Mesenchymal stem cell (in vitro differentiated cells and primary cell): Measurements from ENCODE around the gene NCS1.
A peak's percentile ranks its signal among the peaks of the same experiment; 100 is the strongest.

Experiments used
- DNase-seq: peaks from one replicate; pipeline ENCODE4 v3.0.0-alpha.2; 2013
- H2AFZ ChIP-seq: one replicate; pipeline ENCODE4 v1.6.1; 2013; ENCODE audit warnings: low read depth, mild to moderate bottlenecking, control low read depth, inconsistent platforms, low read length, moderate library complexity
- H2AK5ac ChIP-seq: 2 replicates; pipeline ENCODE4 v1.6.1; 2013; ENCODE audit warnings: low read length, moderate library complexity, mild to moderate bottlenecking, inconsistent platforms; ENCODE audit not compliant: severe bottlenecking
- H2BK120ac ChIP-seq: one replicate; pipeline ENCODE4 v1.6.1; 2013; ENCODE audit warnings: low read depth, mild to moderate bottlenecking, inconsistent platforms, low read length, moderate library complexity
- H2BK12ac ChIP-seq, 2 experiments: one replicate each; pipeline ENCODE4 v1.6.1; 2013; ENCODE audit warnings: inconsistent platforms in 2 of 2, low read length in 2 of 2, mild to moderate bottlenecking in 2 of 2, moderate library complexity in 2 of 2, control low read depth in 1 of 2
- H2BK15ac ChIP-seq: one replicate; pipeline ENCODE4 v1.6.1; 2013; ENCODE audit warnings: mild to moderate bottlenecking, low read depth, inconsistent platforms; ENCODE audit not compliant: poor library complexity, severe bottlenecking
- H2BK5ac ChIP-seq: 2 replicates; pipeline ENCODE4 v1.6.1; 2013; ENCODE audit warnings: low read depth, mild to moderate bottlenecking, low read length, control low read depth, inconsistent platforms; ENCODE audit not compliant: poor library complexity, severe bottlenecking
- H3K14ac ChIP-seq, 2 experiments: one replicate each; pipeline ENCODE4 v1.6.1; 2013; ENCODE audit warnings: inconsistent platforms in 2 of 2, low read length in 2 of 2, control low read depth in 1 of 2, mild to moderate bottlenecking in 1 of 2, moderate library complexity in 1 of 2
- H3K18ac ChIP-seq, 2 experiments: one replicate each; pipeline ENCODE4 v1.6.1; 2013; ENCODE audit warnings: inconsistent platforms in 2 of 2, low read length in 2 of 2, control low read depth in 1 of 2, low read depth in 1 of 2, mild to moderate bottlenecking in 1 of 2
- H3K23ac ChIP-seq, 2 experiments: one replicate each; pipeline ENCODE4 v1.6.1; 2013; ENCODE audit warnings: inconsistent platforms in 2 of 2, low read length in 2 of 2, mild to moderate bottlenecking in 2 of 2, moderate library complexity in 2 of 2, control low read depth in 1 of 2
- H3K27ac ChIP-seq: 2 replicates; pipeline ENCODE4 v1.5.1; 2013; ENCODE audit warnings: mild to moderate bottlenecking, moderate library complexity, low read length, control low read depth, inconsistent platforms; ENCODE audit not compliant: poor library complexity, severe bottlenecking
- H3K27me3 ChIP-seq, 2 experiments: 2 replicates each; pipeline versions ENCODE4 v1.6.1 to v1.7.0; 2013; ENCODE audit warnings: low read length in 2 of 2, mild to moderate bottlenecking in 2 of 2, moderate library complexity in 2 of 2, control low read depth in 1 of 2, inconsistent platforms in 1 of 2; ENCODE audit not compliant: control insufficient read depth in 1 of 2, insufficient read depth in 1 of 2
- H3K36me3 ChIP-seq, 2 experiments: 2 replicates each; pipeline versions ENCODE4 v1.6.1 to v1.7.0; 2013; ENCODE audit warnings: low read length in 2 of 2, control low read depth in 1 of 2, inconsistent platforms in 1 of 2, low read depth in 1 of 2, mild to moderate bottlenecking in 1 of 2; ENCODE audit not compliant: insufficient read depth in 2 of 2, control insufficient read depth in 1 of 2
- H3K4ac ChIP-seq, 2 experiments: one replicate each; pipeline ENCODE4 v1.6.1; 2013; ENCODE audit warnings: inconsistent platforms in 2 of 2, low read length in 2 of 2, mild to moderate bottlenecking in 2 of 2, moderate library complexity in 2 of 2, control low read depth in 1 of 2, low read depth in 1 of 2
- H3K4me1 ChIP-seq: 2 replicates; pipeline ENCODE4 v1.6.1; 2013; ENCODE audit warnings: low read depth, low read length, control low read depth; ENCODE audit not compliant: control insufficient read depth, insufficient read depth
- H3K4me2 ChIP-seq: 2 replicates; pipeline ENCODE4 v1.6.1; 2013; ENCODE audit warnings: low read length, mild to moderate bottlenecking, inconsistent platforms; ENCODE audit not compliant: poor library complexity, severe bottlenecking
- H3K4me3 ChIP-seq, 2 experiments: 2 replicates each; pipeline versions ENCODE4 v1.5.1 to v1.7.0; 2013; ENCODE audit warnings: low read length in 2 of 2, mild to moderate bottlenecking in 2 of 2, control low read depth in 1 of 2, low read depth in 1 of 2; ENCODE audit not compliant: insufficient read depth in 1 of 2
- H3K79me1 ChIP-seq: replicated peaks from 2 replicates; pipeline ENCODE4 v1.6.1; 2013; ENCODE audit warnings: mild to moderate bottlenecking, control low read depth, low read length, inconsistent platforms; ENCODE audit not compliant: poor library complexity, severe bottlenecking
- H3K9ac ChIP-seq: 2 replicates; pipeline ENCODE4 v1.7.0; 2013; ENCODE audit warnings: mild to moderate bottlenecking, low read length, moderate library complexity
- H3K9me3 ChIP-seq: 2 replicates; pipeline ENCODE4 v1.7.0; 2013; ENCODE audit warnings: mild to moderate bottlenecking, low read length; ENCODE audit not compliant: control insufficient read depth
- H4K8ac ChIP-seq: one replicate; pipeline ENCODE4 v1.6.1; 2013; ENCODE audit warnings: inconsistent platforms, mild to moderate bottlenecking, low read length, moderate library complexity
- H4K91ac ChIP-seq: one replicate; pipeline ENCODE4 v1.6.1; 2013; ENCODE audit warnings: mild to moderate bottlenecking, low read length, inconsistent platforms
- WGBS: methylation state at CpG from one replicate; pipeline ENCODE4 v1.1.7; 2013; ENCODE audit warnings: mixed read lengths; 5-methylcytosine and 5-hydroxymethylcytosine counted together

NCS1 gene

DNA sequence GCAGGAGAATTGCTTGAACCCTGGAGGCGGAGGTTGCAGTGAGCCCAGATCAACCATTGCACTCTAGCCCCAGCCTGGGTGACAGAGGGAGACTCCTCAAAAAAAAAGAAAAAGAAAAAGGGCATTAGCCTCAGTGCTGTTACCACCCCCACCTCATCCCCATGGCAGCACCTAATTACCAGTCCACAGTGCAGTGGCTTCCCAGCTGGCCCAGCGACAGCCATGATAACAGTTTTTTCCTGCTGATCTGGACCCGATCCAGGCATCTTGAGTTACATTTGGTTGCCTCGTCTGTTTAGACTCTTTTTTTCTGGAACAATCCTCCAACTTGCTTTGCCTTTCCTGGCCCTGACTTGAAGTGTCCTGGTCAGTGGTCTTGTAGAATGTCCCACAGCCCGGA is 24.4 kb downstream of the NCS1 start:
- H3K14ac ChIP-seq: no peak overlapping the region
- H2BK120ac ChIP-seq: no peak overlapping the region
- no peak overlapping the region for H3K4me3 ChIP-seq
- no peak overlapping the region for H3K18ac ChIP-seq
- peak overlapping the region; percentile 11 for H4K91ac ChIP-seq
- H3K79me1 ChIP-seq: peaks cover 32% of the 10 kb centered on the region
- no peak overlapping the region for H2AFZ ChIP-seq
- H3K27ac ChIP-seq: no peak overlapping the region
- no peak overlapping the region for H3K23ac ChIP-seq
- no peaks in the 10 kb centered on the region for H3K9me3 ChIP-seq
- no peak overlapping the region for H2BK5ac ChIP-seq
- no peak overlapping the region for H2BK12ac ChIP-seq
- H2AK5ac ChIP-seq: no peak overlapping the region
- H3K36me3 ChIP-seq: peaks cover under 1 to 17% of the 10 kb centered on the region in 2 experiments
- H3K4ac ChIP-seq: no peak overlapping the region
- no peak overlapping the region for H4K8ac ChIP-seq
- DNase-seq: no peak
- WGBS: 64% methylated on average over 5 of the region's 5 CpGs
- peaks cover 70% of the 10 kb centered on the region for H3K4me1 ChIP-seq
- no peaks in the 10 kb centered on the region for H3K27me3 ChIP-seq
- H3K4me2 ChIP-seq: no peak overlapping the region
- H2BK15ac ChIP-seq: no peak overlapping the region
- no peak overlapping the region for H3K9ac ChIP-seq

- Histone ChIP-seq H2BK15ac (peak overlapping the region; percentile 31), H3K9ac (no peak overlapping the region), H3K79me1 (peaks cover 35% of the 10 kb centered on the region), H3K9me3 (no peaks in the 10 kb centered on the region), H3K14ac (no peak overlapping the region), H3K4me2 (no peak overlapping the region), H3K27ac (no peak overlapping the region), H3K36me3 (peaks cover 4 to 19% of the 10 kb centered on the region in 2 experiments), H2BK5ac (no peak overlapping the region), H3K4ac (peak overlapping the region in 1 of 2 experiments; percentile 62), H2BK12ac (no peak overlapping the region), H4K8ac (peak overlapping the region; percentile 67), H2AK5ac (peak overlapping the region; percentile 36), H3K4me3 (no peak overlapping the region), H3K27me3 (no peaks in the 10 kb centered on the region), H2AFZ (no peak overlapping the region), H3K18ac (no peak overlapping the region), H2BK120ac (no peak overlapping the region), H3K23ac (no peak overlapping the region), H3K4me1 (peaks cover 63% of the 10 kb centered on the region), H4K91ac (peak overlapping the region; percentile 21)
- 95% methylated on average over 9 of the region's 9 CpGs for WGBS
- DNase-seq: no peak
Measured at GRCh38 chr9:130197386-130197785, 25.2 kb downstream of the NCS1 start.

GRCh38 chr9:130197888-130198287 is 25.7 kb downstream of the NCS1 start:
- no peak overlapping the region for H3K4me3 ChIP-seq
- H2BK5ac ChIP-seq: no peak overlapping the region
- H2BK120ac ChIP-seq: no peak overlapping the region
- peak overlapping the region; percentile 13 for H2BK15ac ChIP-seq
- H3K4me2 ChIP-seq: no peak overlapping the region
- H4K8ac ChIP-seq: peak overlapping the region; percentile 69
- H3K23ac ChIP-seq: no peak overlapping the region
- no peak overlapping the region for H3K9ac ChIP-seq
- no peaks in the 10 kb centered on the region for H3K9me3 ChIP-seq
- peaks cover 37% of the 10 kb centered on the region for H3K79me1 ChIP-seq
- H4K91ac ChIP-seq: no peak overlapping the region
- no peak overlapping the region for H2BK12ac ChIP-seq
- H3K14ac ChIP-seq: no peak overlapping the region
- 96% methylated on average over 4 of the region's 4 CpGs for WGBS
- peaks cover 4 to 19% of the 10 kb centered on the region in 2 experiments for H3K36me3 ChIP-seq
- no peak overlapping the region for H3K27ac ChIP-seq
- H2AK5ac ChIP-seq: peak overlapping the region; percentile 68
- H2AFZ ChIP-seq: no peak overlapping the region
- no peaks in the 10 kb centered on the region for H3K27me3 ChIP-seq
- H3K18ac ChIP-seq: no peak overlapping the region
- no peak for DNase-seq
- no peak overlapping the region for H3K4ac ChIP-seq
- peaks cover 58% of the 10 kb centered on the region for H3K4me1 ChIP-seq

GRCh38 chr9:130198501-130199179 is 26.4 kb downstream of the NCS1 start:
- DNase-seq: no peak
- Histone ChIP-seq H3K27me3 (no peaks in the 10 kb centered on the region), H3K9ac (no peak overlapping the region), H2BK15ac (no peak overlapping the region), H3K4me1 (peaks cover 51% of the 10 kb centered on the region), H2AK5ac (peak overlapping the region; percentile 4), H3K9me3 (no peaks in the 10 kb centered on the region), H3K4ac (no peak overlapping the region), H2BK5ac (no peak overlapping the region), H4K91ac (no peak overlapping the region), H3K27ac (no peak overlapping the region), H2BK12ac (no peak overlapping the region), H3K4me2 (no peak overlapping the region), H3K36me3 (peaks cover 4 to 21% of the 10 kb centered on the region in 2 experiments), H3K14ac (no peak overlapping the region), H2AFZ (no peak overlapping the region), H2BK120ac (no peak overlapping the region), H3K18ac (no peak overlapping the region), H3K4me3 (no peak overlapping the region), H3K23ac (no peak overlapping the region), H4K8ac (no peak overlapping the region), H3K79me1 (peaks cover 39% of the 10 kb centered on the region)
- 98% methylated on average over 12 of the region's 12 CpGs for WGBS
